ENCODE results near the gene REC8.

REC8 gene

DNA sequence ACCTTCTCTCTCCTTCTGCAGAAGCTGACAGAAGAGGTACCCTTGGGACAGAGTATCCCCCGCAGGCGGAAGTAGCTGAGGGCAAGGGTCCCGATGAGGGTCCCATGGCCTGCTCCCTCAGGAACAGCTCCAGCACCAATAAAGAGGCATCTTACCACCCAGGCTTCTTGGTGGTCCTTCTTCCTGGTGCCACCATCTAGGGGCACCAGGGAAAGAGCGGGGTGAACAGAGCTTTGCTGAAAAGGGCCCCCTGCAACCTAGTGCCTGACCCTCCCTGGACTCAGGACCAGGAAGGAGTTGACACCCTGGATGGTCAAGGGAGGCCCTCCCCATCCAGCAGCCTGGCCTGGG is 11.4 kb upstream of the REC8 start:
- no peak for DNase-seq

DNA sequence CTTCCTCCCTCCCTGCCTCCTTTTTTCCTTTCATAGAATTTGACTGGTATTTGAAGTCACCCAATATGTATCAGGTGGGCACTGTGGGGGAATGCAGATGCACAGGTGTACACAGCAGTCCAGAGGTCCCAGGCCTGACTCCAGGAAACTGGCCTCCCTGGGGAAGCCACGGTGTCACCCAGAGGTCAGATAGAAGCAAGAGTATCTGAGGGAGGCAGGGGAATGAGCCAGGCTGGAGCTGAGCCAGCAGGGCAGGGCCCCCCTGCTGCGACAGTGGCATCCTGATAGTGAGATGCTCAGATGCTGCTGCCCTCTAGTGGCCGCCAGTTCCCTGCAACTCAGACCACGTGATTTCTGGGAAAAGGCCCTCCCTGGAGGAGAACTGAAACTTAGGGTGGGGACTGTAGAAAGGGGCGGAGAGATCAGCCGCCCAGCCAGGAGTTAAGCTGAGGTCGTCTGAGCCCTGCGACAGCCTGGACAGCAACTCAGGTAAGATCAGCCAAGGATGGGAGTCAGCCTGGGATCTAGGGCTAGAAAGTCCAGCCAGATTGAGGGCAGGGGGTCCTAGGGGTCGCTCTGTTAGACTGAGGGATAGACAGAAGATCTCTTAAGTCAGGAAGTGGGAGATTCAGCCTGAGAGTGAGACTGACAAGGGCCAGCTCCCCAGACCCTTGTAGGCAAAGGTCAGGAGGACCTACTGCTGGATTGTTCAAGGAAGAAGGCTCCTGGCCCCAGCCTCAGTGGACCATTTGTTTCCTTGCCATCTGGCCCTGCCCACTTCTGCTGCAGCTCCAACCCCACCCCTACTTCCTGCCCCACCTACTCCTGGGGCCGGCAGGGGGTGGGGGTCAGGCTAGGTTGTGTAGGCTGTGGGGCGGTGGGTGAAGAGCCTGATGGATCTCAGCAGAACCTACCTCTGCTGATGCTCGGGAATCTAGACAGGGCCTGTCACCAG is 10.8 kb upstream of the REC8 start, which contains the start of gene IRF9:
IRF9 (plus strand) TSS at position 416 of the 955 bp plus-strand sequence. CDS start 880 bp downstream, outside the sequence.
- peak; percentile 94 for DNase-seq

DNA sequence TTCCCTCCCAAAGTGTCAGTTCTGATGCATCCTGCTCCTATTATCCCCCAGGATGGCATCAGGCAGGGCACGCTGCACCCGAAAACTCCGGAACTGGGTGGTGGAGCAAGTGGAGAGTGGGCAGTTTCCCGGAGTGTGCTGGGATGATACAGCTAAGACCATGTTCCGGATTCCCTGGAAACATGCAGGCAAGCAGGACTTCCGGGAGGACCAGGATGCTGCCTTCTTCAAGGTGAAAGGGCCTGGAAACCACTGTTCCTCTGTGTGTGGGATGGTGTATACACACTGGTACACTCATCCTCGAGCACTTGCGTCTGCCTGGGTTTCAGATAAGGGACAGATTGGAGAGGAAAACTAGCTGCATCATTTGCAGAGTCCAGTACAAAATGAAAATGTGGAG is 9.8 kb upstream of the REC8 start:
- DNase-seq: no peak

DNA sequence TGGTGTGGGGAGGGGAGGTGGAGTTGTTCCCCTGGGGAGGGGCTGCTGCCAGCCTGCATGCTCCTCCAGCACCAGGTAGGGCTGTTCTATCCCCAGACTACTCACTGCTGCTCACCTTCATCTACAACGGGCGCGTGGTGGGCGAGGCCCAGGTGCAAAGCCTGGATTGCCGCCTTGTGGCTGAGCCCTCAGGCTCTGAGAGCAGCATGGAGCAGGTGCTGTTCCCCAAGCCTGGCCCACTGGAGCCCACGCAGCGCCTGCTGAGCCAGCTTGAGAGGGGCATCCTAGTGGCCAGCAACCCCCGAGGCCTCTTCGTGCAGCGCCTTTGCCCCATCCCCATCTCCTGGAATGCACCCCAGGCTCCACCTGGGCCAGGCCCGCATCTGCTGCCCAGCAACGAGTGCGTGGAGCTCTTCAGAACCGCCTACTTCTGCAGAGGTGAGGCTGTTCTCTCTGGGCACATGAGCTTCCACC is 7.3 kb upstream of the REC8 start:
- DNase-seq: no peak

DNA sequence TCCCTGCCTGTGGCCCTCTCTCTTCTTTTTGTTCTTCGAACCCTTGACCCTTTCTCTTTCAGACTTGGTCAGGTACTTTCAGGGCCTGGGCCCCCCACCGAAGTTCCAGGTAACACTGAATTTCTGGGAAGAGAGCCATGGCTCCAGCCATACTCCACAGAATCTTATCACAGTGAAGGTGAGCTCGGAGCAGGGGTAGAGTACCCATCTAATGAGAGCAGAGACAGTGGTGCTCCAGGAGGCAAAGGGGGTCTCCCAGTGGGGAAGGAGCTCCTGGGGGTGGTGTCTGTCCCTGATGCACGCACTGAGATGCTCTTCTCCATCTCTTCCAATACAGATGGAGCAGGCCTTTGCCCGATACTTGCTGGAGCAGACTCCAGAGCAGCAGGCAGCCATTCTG is 6.1 kb upstream of the REC8 start:
- no peak for DNase-seq

DNA sequence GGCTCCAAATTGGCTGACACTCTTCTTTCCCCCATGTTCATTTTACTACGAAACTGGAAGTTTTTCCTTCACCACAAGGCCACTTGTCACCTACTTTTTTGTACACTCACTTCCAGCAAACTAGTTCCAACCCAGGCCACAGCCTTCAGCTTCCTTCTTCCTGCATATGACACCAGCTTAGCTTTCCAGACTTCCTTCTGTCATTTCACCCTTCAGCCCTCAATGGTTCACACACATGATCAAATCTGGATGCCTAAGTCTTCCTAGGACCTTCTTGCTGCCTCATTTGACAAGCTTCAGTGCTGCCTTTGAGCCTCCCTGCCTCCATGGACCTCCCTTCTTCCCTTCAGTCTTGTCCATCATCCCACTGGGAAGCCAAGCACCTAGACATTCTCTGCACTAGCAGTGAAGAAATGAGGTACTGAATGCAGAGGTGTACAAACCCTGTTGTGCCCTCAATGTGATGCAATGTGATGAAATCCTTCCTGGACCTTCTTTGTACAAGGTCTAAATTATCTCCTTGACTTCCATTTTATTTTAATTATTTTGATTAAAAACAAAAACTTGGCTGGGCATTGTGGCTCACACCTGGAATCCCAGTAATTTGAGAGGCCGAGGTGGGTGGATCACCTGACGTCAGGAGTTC is 4.3 kb upstream of the REC8 start:
- no peak for DNase-seq

DNA sequence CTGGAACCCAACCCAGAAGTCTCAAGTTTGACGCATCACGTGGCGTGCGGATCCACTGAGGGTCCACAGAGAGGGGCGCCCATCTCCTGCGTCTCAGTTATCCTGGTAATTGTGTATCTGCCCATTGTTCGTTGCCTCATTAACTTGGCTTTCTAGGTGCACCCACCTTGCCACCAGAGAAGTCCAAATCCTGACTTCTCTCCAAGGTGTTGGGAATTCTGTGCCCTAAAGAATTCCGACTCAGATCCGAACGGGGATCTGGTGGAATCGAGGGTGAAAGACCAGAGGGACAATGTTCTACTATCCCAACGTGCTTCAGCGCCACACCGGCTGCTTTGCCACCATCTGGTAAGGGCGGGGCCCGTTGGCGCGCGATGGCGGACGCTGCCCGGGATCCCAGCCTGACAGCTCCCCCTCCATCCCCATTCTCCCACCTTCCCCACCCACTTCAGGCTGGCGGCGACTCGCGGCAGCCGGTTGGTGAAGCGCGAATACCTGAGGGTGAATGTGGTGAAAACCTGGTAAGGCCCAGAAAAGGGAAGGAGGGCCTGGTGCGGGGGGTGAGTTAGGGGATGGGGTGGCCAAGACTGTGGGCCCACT is 481 bp downstream of the REC8 start:
- DNase-seq: no peak

DNA sequence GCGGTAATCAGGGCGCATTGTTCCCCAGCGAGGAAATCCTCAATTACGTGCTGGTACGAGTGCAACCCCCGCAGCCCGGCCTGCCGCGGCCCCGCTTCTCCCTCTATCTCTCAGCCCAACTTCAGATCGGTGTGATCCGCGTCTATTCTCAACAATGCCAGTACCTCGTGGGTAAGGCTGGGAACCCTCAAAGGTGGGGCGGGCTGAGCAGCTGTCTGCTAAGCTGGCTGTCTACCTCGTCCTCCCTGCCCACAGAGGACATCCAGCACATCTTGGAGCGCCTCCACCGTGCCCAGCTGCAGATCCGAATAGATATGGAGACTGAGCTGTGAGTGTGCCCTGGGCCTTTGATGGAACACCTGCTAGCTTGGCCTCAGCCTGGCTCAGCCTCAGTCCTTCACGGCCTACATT is 996 bp downstream of the REC8 start:
- no peak for DNase-seq

DNA sequence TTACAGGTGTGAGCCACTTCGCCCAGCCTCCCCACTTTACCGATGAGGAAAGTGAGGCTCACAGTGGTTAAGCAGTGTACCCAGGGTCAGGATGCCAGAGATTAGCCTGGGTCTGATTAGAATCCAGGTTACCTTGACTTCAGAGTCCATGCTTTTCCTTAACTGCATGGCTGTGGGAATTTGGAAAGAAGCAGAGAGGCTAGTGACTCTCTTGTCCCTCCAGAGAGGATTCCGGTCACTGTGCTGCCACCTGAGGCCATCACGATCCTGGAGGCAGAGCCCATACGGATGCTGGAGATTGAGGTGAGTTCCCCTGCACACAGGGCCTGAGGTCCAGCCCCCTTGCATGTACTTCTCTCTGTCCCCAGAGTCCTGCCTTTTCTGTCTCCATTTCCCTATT is 4.7 kb downstream of the REC8 start:
- no peak for DNase-seq

DNA sequence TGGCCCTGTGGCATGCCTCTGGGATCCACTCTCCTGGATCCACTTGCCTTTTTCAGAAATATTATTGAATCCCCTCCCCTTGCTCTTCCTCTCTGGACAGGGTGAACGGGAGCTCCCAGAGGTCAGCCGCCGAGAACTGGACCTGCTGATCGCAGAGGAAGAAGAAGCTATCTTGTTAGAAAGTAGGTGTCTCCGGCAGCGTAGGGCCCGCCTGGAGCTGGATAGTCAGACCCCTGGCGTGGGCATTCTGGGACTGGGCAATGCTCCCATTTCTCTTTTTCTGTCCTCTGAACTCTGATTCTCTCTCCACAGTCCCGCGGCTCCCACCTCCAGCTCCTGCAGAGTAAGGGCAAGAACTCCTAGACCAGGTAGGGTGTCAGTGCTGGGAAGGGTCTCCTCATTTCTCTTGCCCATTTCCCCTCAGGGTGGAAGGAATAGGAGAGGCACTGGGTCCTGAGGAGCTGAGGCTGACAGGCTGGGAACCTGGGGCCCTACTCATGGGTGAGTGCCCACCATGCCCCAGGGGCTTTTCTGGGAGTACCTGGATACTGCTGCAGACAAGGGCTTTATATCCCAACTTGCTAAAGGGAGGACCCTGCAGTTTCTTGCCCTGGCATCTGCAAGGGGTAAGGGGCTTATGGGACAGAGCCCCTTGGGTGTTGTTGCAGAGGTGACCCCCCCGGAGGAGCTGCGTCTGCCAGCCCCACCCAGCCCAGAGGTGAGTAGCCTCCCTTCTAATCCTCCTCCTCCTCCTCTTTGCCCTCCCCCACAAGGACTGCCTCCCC is 5.4 kb downstream of the REC8 start:
- DNase-seq: no peak

DNA sequence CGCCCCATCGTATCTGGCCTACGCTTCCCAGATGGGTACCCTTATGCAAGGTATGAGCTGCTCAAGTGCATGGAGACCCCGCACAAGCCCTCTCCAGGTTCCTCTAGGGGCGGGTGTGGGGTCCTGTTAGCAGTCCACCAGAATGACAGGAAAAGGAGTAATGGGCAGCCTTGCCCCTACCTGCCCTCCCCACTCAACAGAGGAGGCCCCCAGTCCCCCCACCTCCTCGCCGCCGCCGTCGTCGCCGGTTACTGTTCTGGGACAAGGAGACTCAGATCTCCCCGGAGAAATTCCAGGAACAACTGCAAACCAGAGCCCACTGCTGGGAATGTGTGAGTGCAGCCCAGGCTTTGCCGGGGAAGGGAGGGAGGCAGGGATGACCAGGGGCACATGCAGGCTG is 6.0 kb downstream of the REC8 start:
- no peak for DNase-seq

DNA sequence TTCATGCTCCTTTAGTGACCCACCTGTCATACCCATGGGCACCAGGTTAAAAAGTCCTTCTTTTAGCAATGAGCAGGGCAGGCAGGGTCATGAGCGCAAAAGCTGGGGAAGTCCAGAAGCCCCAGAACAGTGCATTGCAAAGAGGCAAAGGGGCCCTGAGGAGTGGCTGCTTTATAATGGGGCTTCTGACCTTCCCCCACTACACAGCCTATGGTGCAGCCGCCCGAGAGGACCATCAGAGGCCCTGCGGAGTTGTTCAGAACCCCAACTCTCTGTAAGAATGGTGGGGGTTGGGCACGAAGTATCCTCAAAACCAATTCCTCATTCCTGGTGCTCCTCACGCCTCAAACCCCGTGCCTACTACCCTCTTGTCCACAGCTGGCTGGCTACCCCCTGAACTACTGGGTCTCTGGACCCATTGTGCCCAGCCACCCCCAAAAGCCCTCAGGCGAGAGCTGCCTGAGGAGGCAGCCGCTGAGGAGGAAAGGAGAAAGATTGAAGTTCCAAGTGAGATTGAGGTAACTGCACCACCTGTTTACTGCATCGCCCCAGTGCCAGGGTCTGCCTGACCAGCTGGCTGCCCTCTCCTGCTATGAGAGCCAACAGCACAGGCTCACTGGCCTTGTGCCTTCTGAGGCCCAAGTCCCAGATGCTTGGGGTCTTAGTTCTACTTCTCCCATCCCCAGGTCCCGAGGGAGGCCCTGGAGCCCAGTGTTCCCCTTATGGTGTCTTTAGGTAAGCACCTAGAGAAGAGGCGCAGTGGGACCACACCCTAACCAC is 6.7 kb downstream of the REC8 start:
- no peak for DNase-seq

DNA sequence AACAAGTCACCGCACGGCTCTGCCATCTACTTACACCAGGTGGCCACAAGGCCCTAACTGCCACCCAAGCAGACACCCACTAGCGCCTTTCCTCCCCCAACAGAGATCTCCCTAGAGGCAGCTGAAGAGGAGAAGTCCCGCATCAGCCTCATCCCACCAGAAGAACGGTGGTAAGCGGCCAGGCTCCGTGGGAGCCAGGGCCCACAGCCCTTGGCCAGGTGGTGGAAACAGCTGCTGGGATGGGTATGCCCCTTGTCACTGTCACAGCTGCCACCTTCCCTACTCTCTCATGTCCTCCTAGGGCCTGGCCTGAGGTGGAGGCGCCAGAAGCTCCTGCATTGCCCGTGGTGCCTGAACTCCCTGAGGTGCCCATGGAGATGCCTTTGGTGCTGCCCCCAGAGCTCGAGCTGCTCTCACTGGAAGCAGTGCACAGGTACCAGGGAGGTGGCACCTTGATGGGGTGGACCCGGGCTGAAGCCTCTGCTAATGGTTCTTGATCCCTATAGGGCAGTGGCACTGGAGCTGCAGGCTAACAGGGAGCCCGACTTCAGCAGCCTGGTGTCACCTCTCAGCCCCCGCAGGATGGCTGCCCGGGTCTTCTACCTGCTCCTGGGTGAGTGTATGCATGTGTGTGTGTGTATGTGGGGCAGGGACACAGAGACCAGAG is 7.5 kb downstream of the REC8 start:
- no peak for DNase-seq

DNA sequence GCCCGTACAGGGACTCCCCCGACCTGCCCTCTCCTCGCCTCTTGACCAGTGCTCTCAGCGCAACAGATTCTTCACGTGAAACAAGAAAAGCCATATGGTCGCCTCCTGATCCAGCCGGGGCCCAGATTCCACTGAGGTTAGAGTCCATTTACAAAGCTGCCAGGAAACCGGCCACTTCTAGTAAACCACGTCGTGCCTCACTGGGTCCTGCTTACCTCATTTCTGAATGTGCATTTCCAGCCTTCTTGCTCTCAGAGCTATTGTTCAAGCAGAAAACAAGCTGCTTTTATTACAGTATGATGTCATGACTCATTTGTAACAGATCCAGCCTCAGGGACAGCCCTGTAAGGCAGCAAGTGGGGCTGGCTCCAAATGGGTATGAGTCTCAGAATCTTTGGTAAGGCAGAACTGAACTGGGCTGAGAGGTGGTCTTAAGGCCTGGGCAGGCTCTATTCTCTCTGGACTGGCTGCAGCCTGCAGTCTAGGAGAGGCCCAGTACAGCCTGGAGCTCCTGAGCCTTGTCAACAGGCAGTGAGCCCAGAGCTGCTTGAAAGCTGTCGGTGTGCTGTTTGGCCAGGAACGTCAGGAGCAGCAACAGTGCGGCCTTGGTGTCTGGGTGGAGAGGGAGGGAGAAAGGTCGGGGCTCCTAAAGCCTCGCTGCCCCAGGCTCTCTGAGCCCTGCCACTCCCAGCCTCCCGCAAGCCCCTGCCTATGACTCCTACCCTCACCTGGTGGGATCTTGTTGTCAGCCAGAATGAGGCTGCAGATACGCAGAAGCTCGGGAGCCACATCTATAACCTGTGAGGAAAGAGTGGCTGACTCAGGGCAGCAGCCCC is 8.3 kb downstream of the REC8 start:
- no peak for DNase-seq

DNA sequence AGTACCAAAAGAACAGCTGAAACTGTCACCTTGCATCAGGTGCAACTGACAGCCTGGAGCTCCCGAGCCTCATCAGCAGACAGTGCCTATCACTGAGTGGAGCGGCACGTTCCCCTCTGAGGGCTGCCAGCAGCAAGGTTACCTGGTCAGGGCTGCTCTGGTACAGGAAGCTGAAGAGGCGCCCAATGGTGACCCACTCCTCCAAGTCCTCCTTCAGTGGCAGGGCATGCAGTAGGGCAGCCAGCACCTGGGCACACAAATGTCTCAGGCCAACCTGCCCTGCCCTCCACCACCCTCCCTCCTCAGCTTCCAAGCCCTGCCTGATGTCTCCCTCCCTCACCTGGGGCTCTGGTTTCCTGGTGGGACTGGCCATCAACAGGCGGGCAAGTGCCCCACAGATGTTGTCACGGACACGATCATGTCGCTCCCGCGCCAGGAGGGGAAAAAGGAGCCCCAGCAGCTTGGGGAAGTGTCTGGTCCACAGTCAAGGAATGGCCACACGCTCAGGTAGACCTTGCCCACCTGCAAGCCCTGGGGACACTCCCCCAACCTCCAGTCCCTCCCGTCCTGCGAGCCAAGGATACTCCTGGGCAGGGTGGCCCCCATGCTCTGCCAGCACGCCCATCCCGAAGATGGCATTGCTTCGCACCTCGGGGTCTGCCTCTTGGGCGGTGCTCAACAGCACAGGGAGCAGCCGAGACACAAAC is 9.6 kb downstream of the REC8 start:
- no peak for DNase-seq

DNA sequence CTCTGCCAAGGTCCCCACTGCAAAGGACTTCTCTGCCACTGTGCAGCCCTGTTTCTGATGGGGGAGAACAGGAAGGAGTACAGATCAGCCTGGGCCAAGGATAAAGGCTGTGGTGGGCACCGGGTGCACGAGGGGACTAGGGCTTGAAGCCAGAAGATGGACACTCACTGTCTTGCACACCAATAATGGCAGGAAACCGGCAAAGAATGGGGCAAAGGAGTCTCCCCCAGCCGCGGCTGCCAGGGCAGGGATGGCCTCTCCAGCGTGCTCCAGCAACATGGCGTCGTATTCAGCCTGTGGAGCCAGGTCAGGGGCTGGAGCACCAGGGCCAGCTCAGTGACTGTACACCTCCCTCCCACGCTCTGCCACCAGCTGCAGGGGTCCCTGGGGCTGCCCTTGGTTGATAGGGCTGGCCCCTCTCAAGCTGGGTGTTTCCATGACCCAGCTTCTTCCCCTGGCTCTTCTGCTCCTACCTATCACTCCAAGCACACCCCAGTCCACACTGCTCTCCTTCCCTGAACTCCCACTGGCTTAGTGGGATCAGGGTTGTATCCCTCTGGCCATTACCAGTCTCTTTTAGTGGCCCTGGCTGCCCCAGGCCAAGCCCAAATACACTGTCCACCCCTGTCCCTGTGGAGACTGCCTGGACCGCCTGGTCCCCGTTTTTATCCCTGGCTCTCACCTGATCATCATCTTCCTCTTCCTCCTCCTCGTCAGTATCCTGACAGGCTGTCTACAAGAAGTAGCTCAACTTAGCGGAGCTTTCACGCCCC is 10.4 kb downstream of the REC8 start:
- DNase-seq: no peak

DNA sequence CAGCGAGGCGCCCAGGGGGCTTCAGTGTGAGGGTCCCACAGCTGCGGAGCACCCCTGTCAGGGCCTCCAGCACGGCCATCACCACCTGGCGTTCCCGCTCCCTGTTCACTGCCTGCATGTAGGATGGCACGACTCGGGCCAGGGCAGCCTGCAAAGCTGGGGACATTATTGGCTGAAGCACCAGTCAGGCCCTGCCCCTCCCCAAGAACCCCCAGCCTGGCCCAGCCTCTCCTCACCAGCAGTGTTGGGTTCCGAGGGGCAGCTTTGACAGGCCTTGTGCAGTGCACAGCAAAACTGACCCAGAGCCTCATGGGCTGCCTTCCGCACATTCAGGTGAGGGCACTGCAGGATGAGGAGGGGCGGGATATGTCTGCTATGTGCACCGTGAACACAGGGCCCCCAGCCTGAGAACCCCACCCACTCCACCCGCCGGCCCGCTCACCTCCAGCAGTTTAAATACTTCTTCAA is 11.2 kb downstream of the REC8 start:
- no peak for DNase-seq

DNA sequence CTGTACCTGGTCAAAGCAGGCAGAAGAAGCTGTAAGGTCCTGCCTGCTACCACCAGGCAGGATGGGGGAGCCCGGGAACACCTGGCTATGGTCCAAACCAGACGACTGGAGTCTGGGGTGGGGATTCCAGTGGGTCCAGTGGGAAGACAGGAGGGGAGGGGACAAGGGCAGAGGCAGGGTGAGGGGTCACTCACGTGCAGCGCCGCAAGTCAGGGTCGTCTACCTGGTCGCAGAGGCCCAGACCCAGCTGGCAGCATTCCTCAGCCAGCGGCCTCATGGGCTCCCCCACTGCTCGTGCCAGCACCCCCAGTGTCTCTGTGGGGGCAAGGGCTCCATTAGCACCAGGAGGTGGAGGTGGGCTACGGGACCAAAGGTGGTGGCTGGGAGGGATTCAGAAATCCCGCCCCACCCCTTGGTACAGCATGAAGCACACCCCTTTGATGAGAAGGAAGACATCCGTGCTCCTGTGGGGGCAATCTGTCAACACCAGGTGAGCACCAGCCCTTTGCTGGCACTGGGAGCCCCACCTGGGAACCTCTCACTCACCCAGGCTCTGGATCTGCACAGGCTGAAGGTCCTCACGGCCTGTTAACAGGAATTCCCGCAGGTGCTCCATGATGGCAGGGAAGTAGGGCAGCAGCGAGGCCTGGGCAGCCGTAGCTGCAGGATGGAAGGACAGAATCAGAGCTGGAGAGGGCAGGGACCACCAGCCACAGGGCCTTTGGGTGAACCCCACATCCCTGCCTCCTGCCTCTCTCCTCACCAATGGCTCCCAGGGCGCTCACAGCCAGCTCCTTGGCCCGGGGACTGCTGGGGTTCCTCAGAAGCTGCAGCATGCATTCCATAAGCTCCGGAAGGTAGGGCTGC is 12.5 kb downstream of the REC8 start:
- DNase-seq: no peak

Measured in GDM1 (cell line).